ACC112 (cell line): ENCODE data around the gene ADGRF1.

Experiments used
- H2AFZ ChIP-seq: fragments of 200-600 bp; sonication (generic); one replicate; pipeline ENCODE4 v1.6.0; 2017; ENCODE audit warnings: antibody characterized with exemption, low read length; ENCODE audit not compliant: unreplicated experiment
- H3K27ac ChIP-seq: fragments of 200-600 bp; sonication (generic); 2 replicates; pipeline ENCODE4 v1.5.1; 2014; ENCODE audit warnings: low read depth, mild to moderate bottlenecking, antibody characterized with exemption, low read length, moderate library complexity
- H3K27me3 ChIP-seq: fragments of 200-600 bp; sonication (generic); 2 replicates; pipeline ENCODE4 v1.6.1; 2014; ENCODE audit warnings: mild to moderate bottlenecking, antibody characterized with exemption, low read length, moderate library complexity, mixed read lengths; ENCODE audit not compliant: insufficient read depth
- H3K36me3 ChIP-seq: fragments of 200-600 bp; sonication (generic); 2 replicates; pipeline ENCODE4 v1.6.1; 2016; ENCODE audit warnings: mild to moderate bottlenecking, antibody characterized with exemption, low read length, moderate library complexity, mixed read lengths; ENCODE audit not compliant: insufficient read depth
- H3K4me1 ChIP-seq: fragments of 200-600 bp; sonication (generic); one replicate; pipeline ENCODE4 v1.6.1; 2016; ENCODE audit warnings: low read length, mixed read lengths; ENCODE audit not compliant: insufficient read depth, unreplicated experiment, control insufficient read depth
- H3K4me3 ChIP-seq: fragments of 200-600 bp; sonication (generic); 2 replicates; pipeline ENCODE4 v1.5.1; 2014; ENCODE audit warnings: mild to moderate bottlenecking, low read depth, low read length
- H3K79me2 ChIP-seq: fragments of 200-600 bp; sonication (generic); one replicate; pipeline ENCODE4 v1.6.0; 2016; ENCODE audit warnings: low read length; ENCODE audit not compliant: control insufficient read depth, unreplicated experiment, insufficient read depth

The ADGRF1 gene

DNA sequence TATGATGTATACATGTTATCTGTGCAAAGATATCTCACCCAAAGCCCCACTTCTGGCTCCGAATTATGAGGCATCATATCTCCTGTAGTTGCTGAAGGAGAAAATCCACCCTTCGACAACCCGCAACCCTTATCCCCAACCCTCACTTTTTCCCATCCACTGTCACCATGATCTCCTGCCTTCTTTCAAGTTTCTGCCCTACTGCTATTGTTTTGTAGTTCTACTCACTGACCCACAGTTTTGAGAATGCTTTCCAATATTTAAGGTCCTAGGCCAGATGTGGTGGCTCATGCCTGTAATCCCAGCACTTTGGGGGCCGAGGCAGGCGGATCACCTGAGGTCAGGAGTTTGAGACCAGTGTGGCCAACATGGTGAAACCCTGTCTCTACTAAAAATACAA lies 22.2 kb downstream of the ADGRF1 start:
- H3K27me3 ChIP-seq = peaks cover 27% of the 10 kb centered on the region
- H3K79me2 ChIP-seq = no peaks in the 10 kb centered on the region
- H3K4me3 ChIP-seq = no peak overlapping the region
- no peak overlapping the region for H2AFZ ChIP-seq
- H3K27ac ChIP-seq = no peak overlapping the region
- H3K4me1 ChIP-seq = no peaks in the 10 kb centered on the region
- no peaks in the 10 kb centered on the region for H3K36me3 ChIP-seq

DNA sequence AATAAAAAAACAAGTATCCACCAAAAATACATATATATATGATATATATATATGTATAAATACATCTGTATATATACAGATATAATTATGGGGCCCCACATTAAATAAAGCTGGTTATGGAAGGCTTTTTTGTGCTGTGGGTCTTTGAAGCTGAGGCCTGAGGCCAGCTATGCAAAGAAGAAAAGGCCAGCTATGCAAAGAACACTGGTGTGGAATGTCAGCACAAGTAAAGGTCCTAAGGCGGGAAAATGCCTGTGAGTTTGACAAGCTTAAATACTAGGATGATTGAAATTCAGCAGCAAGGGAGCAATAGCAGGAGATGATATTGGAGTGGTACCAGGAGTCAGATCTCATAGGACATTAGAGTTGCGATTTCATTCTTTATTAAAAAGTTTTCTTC lies 25.2 kb downstream of the ADGRF1 start:
- Histone ChIP-seq H3K36me3 (no peaks in the 10 kb centered on the region), H3K79me2 (no peaks in the 10 kb centered on the region)

DNA sequence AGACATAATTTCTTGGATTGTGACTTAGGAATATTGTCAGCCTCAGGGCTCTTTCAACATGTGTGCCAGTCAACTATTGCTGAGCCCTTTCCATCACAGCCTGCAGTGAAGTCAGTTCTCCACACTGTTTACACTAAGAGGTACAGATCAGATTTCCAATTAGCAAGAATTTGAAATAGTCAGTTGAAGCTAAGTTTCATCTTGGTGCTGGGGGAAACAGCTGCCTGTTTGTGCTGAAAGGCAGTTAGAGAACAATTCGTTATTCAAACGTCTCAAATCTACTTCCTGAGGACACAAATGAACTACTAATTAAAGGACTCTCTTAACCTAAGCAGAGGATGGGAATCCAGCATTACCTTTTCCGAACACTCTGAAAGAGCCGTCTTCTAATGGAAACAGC lies 25.9 kb downstream of the ADGRF1 start:
- Histone ChIP-seq H3K27ac (no peak overlapping the region), H2AFZ (no peak overlapping the region), H3K27me3 (peaks cover 29% of the 10 kb centered on the region), H3K79me2 (no peaks in the 10 kb centered on the region), H3K36me3 (no peaks in the 10 kb centered on the region), H3K4me1 (no peaks in the 10 kb centered on the region), H3K4me3 (no peak overlapping the region)

More for the DNA sequence above, 25.2 kb downstream of the ADGRF1 start:
- Histone ChIP-seq H3K4me3 (no peak overlapping the region), H3K27ac (no peak overlapping the region), H3K4me1 (no peaks in the 10 kb centered on the region), H2AFZ (no peak overlapping the region), H3K27me3 (peaks cover 25% of the 10 kb centered on the region)

DNA sequence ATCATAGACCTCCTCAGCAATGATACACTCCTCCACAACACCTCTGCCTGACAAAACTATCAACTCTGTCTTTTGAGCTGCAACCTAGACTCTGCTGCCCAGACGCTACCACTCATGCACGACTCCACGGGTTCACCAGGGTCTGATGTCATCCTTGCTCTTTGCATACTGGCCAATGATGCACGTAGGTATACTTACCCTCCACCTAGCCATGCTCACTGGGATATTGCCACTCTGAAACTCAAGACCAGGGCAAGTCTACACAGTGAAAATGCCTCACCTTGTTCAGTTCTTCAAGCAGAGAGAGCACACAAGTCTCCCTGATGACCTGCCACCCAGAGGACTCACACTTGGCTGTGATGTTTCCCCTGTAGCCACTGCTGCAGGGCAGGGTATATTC lies 27.7 kb downstream of the ADGRF1 start:
- no peak overlapping the region for H3K27ac ChIP-seq
- no peak overlapping the region for H2AFZ ChIP-seq
- peaks cover 35% of the 10 kb centered on the region for H3K27me3 ChIP-seq
- no peaks in the 10 kb centered on the region for H3K79me2 ChIP-seq
- H3K4me3 ChIP-seq = no peak overlapping the region
- H3K4me1 ChIP-seq = no peaks in the 10 kb centered on the region
- H3K36me3 ChIP-seq = no peaks in the 10 kb centered on the region

DNA sequence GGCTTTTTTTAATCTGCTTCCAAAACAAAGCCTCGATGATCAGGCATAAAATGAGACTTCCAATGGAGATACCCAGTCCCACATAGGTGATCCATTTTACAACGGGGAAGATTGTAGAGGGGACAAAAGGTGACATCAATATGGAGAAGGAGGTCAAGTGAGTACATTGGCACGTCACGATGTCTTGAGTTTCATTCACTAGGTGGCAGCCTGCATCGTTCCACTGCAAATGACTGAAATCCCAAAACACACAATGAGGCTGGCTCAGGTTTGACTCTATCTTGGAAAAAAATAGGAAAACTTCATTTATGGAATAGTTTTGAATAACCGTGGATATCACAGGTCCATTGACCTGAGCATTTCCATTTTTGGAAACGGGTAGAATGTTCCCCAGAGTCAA lies 32.5 kb downstream of the ADGRF1 start:
- H3K27ac ChIP-seq = no peak overlapping the region
- no peak overlapping the region for H3K4me3 ChIP-seq
- H2AFZ ChIP-seq = no peak overlapping the region
- H3K36me3 ChIP-seq = no peaks in the 10 kb centered on the region
- H3K27me3 ChIP-seq = peaks cover 59% of the 10 kb centered on the region
- no peaks in the 10 kb centered on the region for H3K4me1 ChIP-seq
- no peaks in the 10 kb centered on the region for H3K79me2 ChIP-seq

DNA sequence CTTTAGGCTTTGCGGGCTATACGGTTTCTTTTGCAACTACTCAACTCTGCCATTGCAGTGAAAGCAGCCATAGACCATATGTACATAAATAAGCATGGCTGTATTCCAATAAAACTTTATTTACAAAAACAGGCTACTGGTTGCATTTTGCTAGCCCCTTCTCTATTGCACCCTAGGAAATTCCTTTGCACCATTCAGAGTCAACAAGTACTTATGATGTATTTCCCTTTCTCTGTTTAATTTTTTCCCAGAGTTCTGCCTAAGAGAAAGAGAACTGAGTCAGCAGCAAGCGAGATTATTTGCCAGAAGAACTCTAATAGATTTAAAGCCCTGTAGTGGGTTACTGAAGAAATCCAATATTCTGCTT lies 33.8 kb downstream of the ADGRF1 start:
- Histone ChIP-seq H3K36me3 (no peaks in the 10 kb centered on the region), H3K79me2 (no peaks in the 10 kb centered on the region), H3K27me3 (peaks cover 56% of the 10 kb centered on the region), H3K4me3 (no peak overlapping the region), H2AFZ (no peak overlapping the region), H3K27ac (no peak overlapping the region), H3K4me1 (no peaks in the 10 kb centered on the region)

DNA sequence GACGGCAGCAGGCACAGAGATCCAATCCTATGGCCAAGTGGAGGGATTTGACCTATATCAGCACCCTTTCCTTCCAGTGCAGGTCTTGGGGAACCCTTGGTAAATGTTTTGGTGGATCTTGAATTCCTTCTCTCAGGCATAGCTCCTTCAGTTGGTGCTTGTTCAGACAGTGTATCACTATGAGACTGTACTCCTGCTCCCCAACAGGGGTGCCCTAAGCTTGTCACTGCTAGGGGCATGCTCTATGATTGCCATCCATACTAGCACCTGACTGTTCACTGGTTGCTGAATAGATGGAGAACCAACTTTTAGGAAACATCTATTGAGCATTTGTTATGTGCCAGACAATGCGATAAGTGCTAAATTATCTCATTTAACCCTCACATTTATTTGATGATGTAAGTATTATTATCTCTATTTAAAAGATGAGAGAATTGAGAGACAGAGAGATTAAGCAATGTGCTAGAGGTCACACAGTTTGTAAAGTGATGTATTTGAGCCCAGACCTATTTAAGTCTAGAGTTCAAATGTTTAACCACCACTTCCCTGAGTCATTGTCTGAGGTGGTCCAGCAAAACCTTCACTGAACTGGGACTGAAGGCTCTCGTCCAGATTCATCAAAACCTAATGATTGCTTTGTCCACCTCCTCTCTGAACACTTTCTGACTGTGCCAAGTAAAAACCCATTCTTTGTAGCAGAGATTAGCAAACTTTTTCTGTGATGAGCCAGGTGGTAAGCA lies 34.3 kb downstream of the ADGRF1 start:
- Histone ChIP-seq H2AFZ (no peak overlapping the region), H3K36me3 (no peaks in the 10 kb centered on the region), H3K4me1 (no peaks in the 10 kb centered on the region), H3K4me3 (no peak overlapping the region), H3K27me3 (peaks cover 52% of the 10 kb centered on the region), H3K79me2 (no peaks in the 10 kb centered on the region), H3K27ac (no peak overlapping the region)

DNA sequence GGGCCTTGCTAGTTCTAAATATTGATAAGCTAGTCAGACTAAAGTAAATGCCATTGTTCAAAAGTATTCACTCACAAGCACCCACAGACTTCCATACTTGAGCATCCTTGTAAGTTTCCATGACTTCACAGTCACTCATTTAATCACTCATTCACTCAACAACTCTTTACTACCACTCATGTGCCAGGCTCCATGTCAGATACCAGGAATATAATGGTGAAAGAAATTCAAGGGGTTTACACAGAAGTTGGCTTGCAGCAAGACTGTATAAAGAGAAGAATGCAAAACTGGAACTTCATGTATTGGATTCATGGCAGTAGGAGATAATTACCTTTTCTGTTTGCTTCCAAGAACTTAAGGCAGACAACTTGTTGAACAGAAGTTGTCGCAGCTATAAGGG lies 36.6 kb downstream of the ADGRF1 start:
- Histone ChIP-seq H2AFZ (no peak overlapping the region), H3K27me3 (peaks cover 35% of the 10 kb centered on the region), H3K36me3 (no peaks in the 10 kb centered on the region), H3K4me1 (no peaks in the 10 kb centered on the region), H3K4me3 (no peak overlapping the region), H3K79me2 (no peaks in the 10 kb centered on the region), H3K27ac (no peak overlapping the region)

DNA sequence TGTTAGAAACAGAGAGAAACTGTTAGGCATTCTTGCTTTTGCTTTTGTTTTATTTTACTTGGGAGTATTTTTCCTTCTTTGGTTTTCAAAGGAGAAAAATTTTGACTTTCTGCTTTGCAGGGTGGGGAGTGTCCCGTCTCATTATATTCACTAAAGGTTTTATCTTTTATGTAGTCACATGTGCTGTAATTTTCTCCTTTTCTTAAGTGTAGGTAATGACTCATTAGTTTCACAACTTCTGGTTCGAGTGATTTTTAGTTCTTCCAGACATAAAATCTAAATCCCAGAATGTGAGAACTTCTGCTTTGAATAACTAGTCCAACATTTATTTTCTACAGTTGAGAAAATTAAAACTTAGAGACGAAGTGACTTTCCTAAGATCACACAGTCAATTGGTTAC lies 37.7 kb downstream of the ADGRF1 start:
- no peak overlapping the region for H2AFZ ChIP-seq
- no peaks in the 10 kb centered on the region for H3K79me2 ChIP-seq
- peaks cover 24% of the 10 kb centered on the region for H3K27me3 ChIP-seq
- H3K36me3 ChIP-seq = no peaks in the 10 kb centered on the region
- H3K4me3 ChIP-seq = no peak overlapping the region
- no peaks in the 10 kb centered on the region for H3K4me1 ChIP-seq
- no peak overlapping the region for H3K27ac ChIP-seq

DNA sequence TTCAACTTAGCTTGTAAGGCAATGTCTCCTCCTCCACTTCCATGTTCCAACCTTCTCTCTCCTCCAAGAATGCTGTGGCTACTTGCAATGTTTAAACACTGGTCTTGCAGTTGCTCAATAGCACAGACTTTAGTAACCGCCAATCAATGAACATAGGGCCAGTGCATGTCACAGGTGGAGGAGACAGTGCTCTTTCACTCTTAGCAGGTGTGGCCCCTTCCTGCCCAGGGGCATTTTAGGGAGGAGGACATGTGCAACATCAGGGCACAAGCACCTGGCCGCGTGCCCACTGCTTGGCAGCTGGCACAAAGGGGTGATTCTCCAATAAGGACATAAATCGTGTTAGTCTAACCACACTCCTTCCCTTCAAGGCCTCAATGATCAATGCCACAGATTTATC lies 41.3 kb downstream of the ADGRF1 start:
- H3K79me2 ChIP-seq = no peaks in the 10 kb centered on the region
- no peaks in the 10 kb centered on the region for H3K36me3 ChIP-seq
- no peak overlapping the region for H3K27ac ChIP-seq
- peaks cover 6% of the 10 kb centered on the region for H3K27me3 ChIP-seq
- H2AFZ ChIP-seq = no peak overlapping the region
- H3K4me3 ChIP-seq = no peak overlapping the region
- no peaks in the 10 kb centered on the region for H3K4me1 ChIP-seq

DNA sequence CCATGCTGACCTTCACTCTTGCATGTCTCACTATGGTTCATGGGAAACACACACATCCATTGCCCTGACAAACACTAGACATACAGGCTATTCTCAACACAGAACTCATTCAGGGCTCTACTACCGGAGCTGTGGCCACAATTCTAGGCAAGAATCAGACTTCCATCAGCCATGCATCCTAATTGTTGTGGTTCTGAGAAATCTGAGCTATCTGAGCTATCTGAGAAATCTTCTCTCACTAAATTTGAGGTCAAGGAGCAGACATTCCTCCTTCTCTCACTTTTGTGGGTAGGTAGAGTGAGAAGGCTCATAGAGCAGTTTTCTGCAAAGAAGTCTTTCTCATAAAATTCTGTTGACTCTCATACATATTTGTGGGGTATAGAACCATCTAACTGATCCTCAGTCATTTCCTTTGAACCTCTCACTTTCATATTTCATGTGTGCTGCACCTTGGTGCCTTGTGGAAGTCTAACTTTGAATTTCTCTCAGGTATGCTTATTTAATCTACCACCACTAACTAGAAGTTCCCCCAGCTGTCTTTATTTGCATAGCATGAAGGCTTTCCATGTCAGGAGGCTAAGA lies 43.6 kb downstream of the ADGRF1 start:
- H3K4me1 ChIP-seq = peaks cover 9% of the 10 kb centered on the region
- H3K79me2 ChIP-seq = no peaks in the 10 kb centered on the region
- no peak overlapping the region for H3K27ac ChIP-seq
- no peak overlapping the region for H3K4me3 ChIP-seq
- no peak overlapping the region for H2AFZ ChIP-seq
- H3K36me3 ChIP-seq = no peaks in the 10 kb centered on the region
- H3K27me3 ChIP-seq = no peaks in the 10 kb centered on the region
